Hematopoietic multipotent progenitor cell treated with erythropoietin and hydrocortisone succinate and interleukin-3 and kit ligand, for 6 days (in vitro differentiated cells): Measurements from ENCODE around the gene ARL15.

Source experiments
- DNase-seq: peaks from one replicate; pipeline ENCODE4 v3.0.0-alpha.2; 2015

Gene ARL15

DNA sequence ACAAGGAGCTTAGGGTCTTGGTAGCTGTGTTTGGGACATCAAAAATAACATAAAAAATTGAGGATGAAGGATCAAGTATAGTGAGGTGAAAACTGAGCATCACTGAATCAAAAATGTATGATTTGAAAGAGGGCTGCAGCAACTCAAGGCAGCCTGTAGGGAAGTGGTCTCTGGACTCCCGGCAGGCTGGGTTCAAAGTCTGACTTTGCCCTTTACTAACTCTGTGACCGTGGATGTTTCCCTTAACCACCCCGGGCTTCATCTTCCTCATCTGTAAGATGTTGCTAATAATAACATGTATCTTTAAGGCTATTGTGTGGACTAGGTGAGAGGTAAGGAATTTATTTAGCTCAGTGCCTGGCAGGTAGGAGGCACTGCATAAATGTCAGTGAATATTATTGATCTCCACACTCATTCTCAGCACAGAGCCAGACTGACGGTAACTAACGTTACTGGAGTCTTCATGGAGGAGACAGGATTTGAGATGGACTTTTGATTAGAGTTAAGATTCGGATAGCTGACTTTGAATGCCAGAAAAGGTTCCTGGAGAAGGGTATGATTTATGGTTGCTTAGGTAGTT, 382.6 kb downstream of the ARL15 start:
- DNase-seq: no peak

GRCh38 chr5:53926026-53926425, 384.3 kb downstream of the ARL15 start:
- no peak for DNase-seq

- no peak for DNase-seq
These were observed 386.0 kb downstream of the ARL15 start for GRCh38 chr5:53924392-53924791.

DNA sequence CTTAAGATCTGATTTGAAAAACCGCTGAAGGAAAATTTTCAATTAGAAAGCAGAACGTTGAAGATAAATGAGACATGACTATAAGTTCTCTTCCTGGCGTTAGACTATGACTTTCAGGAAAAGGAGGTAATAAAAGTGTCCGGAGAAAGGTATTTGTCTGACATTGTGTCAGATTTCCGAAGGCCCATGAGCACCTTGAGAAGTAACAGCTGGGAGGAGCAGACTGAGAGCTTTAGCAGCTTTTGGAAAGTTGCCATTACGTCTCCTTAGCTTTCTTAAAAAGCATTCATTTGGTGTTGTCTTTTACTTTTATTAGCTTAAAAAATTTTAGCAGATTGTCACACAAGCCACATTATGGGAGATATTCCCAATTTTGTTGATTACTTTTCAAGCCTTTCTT, 386.4 kb downstream of the ARL15 start:
- DNase-seq: no peak

DNA sequence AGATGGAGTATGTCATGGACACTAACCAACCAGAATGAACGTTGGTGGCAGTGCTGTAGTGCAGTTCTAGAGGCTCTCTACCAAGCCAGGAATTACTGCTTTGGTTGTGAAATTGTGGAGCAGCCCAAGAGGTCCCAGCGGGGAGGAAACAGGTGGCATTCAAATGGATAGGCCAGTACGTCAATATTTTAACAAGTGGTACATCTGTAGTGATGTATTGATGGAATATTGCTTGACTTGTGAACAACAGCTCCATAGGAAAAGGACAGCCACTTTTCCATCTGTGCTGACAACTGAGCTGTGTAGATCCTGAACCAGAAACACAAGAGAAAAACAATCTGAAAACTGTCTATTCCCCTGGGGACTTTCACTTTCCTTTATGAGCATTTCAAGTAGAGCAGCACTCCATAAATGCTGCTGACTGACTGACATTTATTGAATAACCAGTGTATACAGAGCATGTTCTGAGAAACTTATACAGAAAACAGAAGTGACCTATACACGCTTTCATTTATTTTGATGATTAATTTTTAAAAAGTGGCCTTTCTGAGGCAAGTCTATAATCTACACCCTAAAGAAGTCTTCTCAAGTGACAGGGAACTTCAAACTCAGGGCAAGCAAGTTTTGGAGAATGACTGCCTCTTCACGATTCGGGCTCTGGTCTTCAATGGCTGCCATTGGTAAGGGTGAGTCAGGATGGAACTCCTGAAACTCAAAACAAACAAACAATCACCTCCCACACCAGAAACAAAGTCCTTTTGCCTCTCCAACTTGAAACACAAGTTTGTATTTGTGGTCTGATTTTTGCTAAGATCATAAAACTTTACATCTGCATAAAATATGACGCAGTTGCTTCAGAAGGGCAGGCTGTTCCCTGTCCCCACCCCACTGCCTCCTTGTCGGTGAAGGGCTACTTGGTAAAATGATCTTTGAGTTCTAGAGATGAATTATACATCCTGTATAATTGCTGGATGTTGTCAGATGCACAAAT, 387.6 kb downstream of the ARL15 start:
- no peak for DNase-seq

DNA sequence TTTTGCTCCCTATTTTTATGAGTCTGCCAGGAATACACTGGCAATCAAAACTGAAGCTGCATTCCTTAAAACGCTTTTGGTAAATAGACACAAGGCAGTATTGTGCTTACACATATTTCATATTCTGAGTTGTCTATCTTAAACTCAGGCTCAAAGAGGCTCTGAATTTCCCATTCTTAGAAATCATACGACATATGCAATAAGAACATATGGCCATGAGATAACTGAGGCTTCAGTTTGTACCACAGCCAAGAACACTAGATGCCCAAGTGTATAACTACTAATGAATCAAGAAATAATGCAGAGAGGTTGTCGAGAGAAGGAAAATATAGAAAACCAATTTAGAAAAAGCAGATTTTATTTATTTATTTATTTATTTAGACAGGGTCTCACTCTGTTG, 392.5 kb downstream of the ARL15 start:
- DNase-seq: peak; percentile 78

- DNase-seq: peak; percentile 19
These were observed 393.3 kb downstream of the ARL15 start for GRCh38 chr5:53917095-53917494.

- DNase-seq: peak; percentile 75
These were observed 395.3 kb downstream of the ARL15 start for GRCh38 chr5:53915120-53915519.

DNA sequence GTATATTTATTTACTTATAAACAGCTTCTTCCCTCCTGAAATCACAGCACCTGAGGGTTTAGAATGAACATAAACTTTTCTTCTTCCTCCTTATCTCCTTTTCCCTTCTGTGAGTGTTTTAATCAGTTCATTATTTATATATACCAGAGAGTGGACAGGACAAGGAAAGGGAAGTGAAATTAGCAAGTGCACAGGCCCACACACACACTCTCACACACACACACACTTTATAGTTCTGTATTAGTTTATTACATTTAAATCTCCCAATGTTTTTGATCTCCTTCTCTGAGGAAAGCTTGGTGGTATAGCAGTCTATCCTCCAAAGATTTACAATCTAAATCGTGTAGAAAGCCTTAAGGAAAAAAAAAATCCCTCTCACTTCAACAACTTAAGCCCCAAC, 396.4 kb downstream of the ARL15 start:
- DNase-seq: peak; percentile 20

DNA sequence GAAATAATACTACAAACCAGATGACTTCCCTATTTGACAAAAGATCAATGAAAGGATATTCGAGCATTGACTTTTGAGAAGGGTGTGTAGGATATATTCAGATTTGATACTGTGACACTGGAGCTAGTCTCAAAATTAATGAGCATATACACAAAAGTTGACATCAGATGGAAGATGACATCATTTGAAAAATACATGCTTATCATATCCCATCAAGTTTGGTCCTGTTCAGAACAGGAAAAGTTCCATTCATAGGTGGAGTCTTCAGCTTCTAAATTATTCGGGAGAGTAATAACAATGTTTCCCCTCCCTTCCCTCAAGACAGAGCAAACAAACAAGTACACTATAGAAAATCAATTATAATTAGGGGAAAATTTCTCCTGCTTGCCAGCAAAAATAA, 401.6 kb downstream of the ARL15 start:
- DNase-seq: no peak

DNA sequence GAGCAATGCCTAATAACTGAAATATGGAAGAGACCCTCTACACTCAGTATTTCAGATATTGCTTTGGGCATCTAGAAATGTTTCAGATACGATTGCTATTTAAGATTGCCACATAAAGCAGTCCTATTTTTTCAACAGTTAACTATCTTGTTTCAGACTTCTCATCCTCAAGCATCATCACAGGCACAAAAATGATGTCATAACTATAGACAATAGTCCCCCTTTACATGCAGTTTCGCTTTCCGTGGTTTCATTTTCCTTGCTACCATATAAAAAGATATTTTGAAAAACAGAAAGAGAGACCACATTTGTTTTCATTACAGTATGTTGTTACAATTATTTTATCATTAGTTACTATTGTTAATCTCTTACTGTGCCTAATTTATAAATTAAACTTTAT, 402.5 kb downstream of the ARL15 start:
- no peak for DNase-seq

DNA sequence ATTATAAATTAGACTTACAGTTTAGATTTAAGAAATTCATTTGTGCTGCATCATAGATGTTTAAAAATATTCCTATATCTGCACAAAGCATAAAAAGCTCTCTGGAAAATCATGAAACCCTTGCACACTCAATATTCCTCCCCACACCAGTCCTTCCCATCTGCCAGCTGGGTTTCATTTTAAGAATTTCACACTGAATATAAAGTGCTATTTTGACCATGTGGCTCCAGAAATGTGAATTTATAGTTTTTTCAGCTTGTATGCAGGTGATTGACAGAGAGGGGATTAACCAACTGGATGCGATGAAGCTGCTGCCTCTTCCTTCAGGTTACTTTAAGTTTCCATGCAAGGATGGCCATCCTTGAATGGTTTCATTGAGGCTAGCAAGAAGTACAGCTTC, 403.6 kb downstream of the ARL15 start:
- no peak for DNase-seq

- no peak for DNase-seq
These were observed 408.0 kb downstream of the ARL15 start for GRCh38 chr5:53902296-53902907.

- no peak for DNase-seq
These were observed 409.7 kb downstream of the ARL15 start for GRCh38 chr5:53900677-53901076.

GRCh38 chr5:53895091-53895683, 415.2 kb downstream of the ARL15 start:
- DNase-seq: no peak

DNA sequence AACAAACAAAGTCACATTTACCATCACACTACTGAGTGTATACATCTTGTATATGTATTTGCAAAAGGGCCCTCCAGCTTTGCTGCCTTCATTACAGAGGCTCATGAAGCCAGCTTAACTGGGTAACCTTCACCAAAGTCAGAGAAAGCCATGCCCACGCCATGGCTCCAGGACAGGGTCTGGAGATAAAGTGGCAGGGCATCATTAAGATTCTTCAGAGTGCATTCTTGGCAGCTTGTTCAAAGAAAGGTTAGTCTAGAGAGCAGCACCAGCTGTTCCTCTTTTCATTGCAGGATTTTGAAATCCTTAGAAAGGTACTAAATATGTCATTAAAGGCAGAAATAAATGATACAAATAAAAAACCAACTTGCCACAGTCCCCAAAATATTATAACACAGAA, 416.7 kb downstream of the ARL15 start:
- DNase-seq: no peak

GRCh38 chr5:53892224-53892623, 418.1 kb downstream of the ARL15 start:
- no peak for DNase-seq

DNA sequence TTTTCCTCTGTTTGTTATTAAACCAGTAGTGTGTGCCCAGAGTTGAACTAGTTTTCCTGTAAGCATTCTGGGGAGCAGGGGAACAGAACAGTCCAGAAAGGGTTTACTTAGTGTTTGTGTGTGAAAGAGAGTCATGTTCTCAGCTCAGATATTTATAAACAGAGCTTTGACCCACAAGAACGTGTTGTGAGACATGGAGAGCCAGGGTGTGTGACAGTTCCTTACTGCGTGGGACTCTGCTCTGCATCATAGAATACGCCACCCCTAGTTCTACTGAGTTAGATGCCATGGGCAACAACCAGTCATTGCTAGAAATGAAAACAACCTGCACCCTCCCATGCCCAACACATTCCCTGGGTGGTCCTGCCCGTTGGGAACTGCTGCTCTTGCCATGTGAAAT, 419.2 kb downstream of the ARL15 start:
- DNase-seq: no peak

DNA sequence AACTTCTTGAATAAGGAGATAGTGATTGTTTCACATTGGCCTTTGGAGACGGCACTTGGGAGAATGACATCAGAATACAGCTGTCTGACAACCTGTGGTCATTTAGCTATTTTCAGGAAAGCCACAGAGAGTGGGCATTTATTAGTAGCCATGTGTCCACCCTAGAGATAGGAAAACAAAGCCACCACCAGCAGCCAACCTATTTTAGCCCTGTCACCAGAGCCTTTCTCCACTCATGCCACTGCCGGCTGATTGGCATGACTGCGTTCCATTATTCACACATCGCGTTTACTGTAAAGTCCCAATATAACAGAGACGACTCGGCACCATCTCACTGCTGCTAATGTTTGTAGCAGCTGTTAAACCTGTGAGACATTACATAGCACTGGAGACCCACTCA, 419.9 kb downstream of the ARL15 start:
- DNase-seq: no peak

- DNase-seq: no peak
These were observed 425.5 kb downstream of the ARL15 start for GRCh38 chr5:53884844-53885243.

- no peak for DNase-seq
These were observed 426.0 kb downstream of the ARL15 start for GRCh38 chr5:53884417-53884816.

GRCh38 chr5:53882676-53883031, 427.7 kb downstream of the ARL15 start:
- DNase-seq: no peak

- no peak for DNase-seq
These were observed 428.2 kb downstream of the ARL15 start for GRCh38 chr5:53882006-53882675.
